Activated T-cell treated with anti-CD3 and anti-CD28 coated beads, Interleukin-2, amount 50 U/mL, for 72 hours (primary cell): ENCODE measurements around the gene GCK. TPM values are rescaled to one million over a fixed set of nuclear protein-coding genes. Genes with fewer than 3 reads are reported as not detected.

ENCODE experiments used
- ATAC-seq, 2 donors: fragments of 150-1000 bp; cut with Tn5 transposase; replicated peaks in 1 of 2; 2 replicates each; pipeline ENCODE4 v1.10.0; 2021; ENCODE audit warnings: moderate library complexity in 2 of 2, mild to moderate bottlenecking in 1 of 2
- DNase-seq, 2 donors: peaks; one replicate each; pipeline ENCODE4 v3.0.0; 2021 to 2022; ENCODE audit warnings: mixed read lengths in 1 of 2
- H3K27ac Mint-ChIP-seq: one replicate; pipeline ENCODE4 v1.8.0; 2022; ENCODE audit warnings: mild to moderate bottlenecking, moderate library complexity, mixed read lengths
- H3K27me3 Mint-ChIP-seq: one replicate; pipeline ENCODE4 v1.8.0; 2022; ENCODE audit warnings: low read depth, mixed read lengths
- H3K36me3 Mint-ChIP-seq, 2 donors: one replicate each; pipeline ENCODE4 v1.8.0; 2022; ENCODE audit warnings: mixed read lengths in 2 of 2, mild to moderate bottlenecking in 1 of 2; ENCODE audit not compliant: insufficient read depth in 2 of 2
- H3K4me1 Mint-ChIP-seq: one replicate; pipeline ENCODE4 v1.8.0; 2022; ENCODE audit warnings: low read depth, mixed read lengths
- H3K4me3 Mint-ChIP-seq, 2 donors: one replicate each; pipeline ENCODE4 v1.8.0; 2022; ENCODE audit warnings: mild to moderate bottlenecking in 2 of 2, mixed read lengths in 2 of 2, moderate library complexity in 2 of 2
- H3K9me3 Mint-ChIP-seq, 2 donors: one replicate each; pipeline ENCODE4 v1.8.0; 2022; ENCODE audit warnings: mixed read lengths in 2 of 2
- total RNA-seq, 2 donors: library from RNA; stranded (reverse); gene quantifications; one replicate each; pipeline ENCODE4 v1.2.3, GENCODE V29; 2022

The GCK gene
- total RNA-seq, 2 donors from 2014 or later, result 0.67 to 1.3 TPM

DNA sequence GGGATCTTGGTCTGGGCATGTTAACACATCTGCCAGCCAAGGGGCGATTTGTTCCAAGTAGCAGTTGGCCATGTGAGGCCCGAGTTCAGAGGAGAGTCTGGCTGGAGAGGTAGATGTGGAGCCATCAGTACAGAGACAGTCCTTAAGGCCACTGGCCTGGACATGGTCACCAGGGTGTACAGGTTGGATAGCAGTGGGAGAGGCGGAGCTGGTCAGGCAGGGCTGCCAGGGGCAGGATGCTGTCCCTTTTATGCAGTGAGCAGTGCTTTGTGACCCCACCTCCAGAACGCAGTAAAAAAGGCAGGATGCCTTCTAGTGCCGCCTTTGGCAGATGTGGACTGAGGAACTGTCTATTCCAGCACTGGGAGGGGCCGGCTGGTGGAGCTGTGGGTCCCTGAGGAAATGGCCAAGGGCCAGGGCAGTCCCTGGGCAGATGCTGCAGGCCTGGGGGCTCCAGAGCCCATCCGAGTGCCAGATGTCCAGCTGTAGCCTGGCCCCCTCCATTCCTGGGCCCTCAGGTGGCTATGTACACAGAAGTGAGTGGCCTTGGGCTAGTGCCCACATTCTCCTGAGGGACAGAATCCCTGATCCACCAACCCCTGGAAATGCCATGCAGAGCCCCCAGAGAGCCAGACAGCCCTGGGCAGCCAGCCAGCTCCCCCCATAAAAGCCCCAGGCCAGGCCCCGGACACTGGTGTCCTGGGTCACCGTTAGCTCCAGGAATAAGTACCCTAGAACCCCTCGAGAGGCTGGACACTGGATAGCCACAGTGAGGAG is 31.0 kb downstream of the GCK start:
- Mint-ChIP-seq H3K27me3 (no peaks in the 10 kb centered on the region), H3K4me3 (no peak overlapping the region), H3K36me3 (no peaks in the 10 kb centered on the region), H3K9me3 (no peaks in the 10 kb centered on the region), H3K4me1 (no peaks in the 10 kb centered on the region), H3K27ac (no peak overlapping the region)
- ATAC-seq, result no peak
- no peak for DNase-seq

DNA sequence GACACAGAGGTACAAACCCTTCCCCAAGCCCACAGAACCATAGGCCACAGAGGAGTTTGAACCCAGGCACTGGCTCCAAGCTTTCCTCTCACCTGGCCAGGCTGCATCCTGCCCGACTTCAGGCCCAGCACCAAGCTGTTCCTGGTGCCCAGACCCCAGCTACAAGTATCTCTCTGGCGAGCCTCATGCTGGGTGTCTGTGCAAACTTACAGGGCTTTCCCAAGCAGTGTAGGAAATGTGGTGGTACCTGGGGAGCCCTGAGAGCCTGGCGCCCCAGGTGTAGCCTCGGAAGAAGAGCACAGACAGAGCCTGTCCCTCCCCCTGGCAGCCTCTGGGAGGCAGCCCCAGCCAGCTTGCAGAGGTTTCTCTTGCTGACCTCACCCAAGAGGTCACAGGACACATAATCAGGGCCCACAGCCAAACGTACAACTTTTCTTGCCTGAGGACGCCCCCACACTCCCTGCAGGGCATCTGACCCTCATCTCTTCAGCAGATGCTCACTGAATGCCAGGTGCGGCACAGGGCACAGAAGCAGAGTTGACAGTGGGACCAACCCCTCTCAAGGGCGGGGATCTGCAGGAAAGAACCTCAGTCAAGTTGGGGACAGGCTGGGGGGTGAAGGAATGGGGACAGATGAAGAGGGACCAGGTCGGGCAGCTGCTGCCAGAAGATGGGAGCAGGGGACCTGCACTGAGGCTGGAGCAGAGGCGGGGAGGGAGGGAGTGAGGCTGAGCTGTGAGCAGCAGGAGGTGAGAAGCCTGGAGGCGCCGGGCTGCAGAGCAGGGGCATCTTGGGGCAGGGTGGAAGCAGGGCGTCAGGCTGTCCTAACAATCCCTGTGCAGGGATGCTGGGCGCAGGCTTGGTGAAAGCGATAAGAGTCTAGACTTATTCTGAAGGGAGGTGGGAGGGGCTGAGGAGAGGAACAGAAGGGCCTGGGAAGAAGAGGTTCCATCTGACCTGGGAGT is 31.8 kb downstream of the GCK start:
- Mint-ChIP-seq H3K4me3 (no peak overlapping the region), H3K36me3 (no peaks in the 10 kb centered on the region), H3K27me3 (no peaks in the 10 kb centered on the region), H3K27ac (no peak overlapping the region), H3K4me1 (no peaks in the 10 kb centered on the region), H3K9me3 (no peaks in the 10 kb centered on the region)
- DNase-seq, result no peak
- no peak for ATAC-seq

- Mint-ChIP-seq H3K9me3 (no peaks in the 10 kb centered on the region), H3K27ac (no peak overlapping the region), H3K36me3 (no peaks in the 10 kb centered on the region), H3K4me3 (no peak overlapping the region), H3K4me1 (no peaks in the 10 kb centered on the region), H3K27me3 (no peaks in the 10 kb centered on the region)
- DNase-seq (no peak), ATAC-seq (no peak)
Measured at GRCh38 chr7:44156453-44157010, 32.7 kb downstream of the GCK start.

- DNase-seq, result no peak
- no peaks in the 10 kb centered on the region for H3K9me3 Mint-ChIP-seq
- no peaks in the 10 kb centered on the region for H3K4me1 Mint-ChIP-seq
- no peak for ATAC-seq
- no peaks in the 10 kb centered on the region for H3K27me3 Mint-ChIP-seq
- no peak overlapping the region for H3K4me3 Mint-ChIP-seq
- no peaks in the 10 kb centered on the region for H3K36me3 Mint-ChIP-seq
- H3K27ac Mint-ChIP-seq, result no peak overlapping the region
Measured at GRCh38 chr7:44155191-44156185, 33.8 kb downstream of the GCK start.

DNA sequence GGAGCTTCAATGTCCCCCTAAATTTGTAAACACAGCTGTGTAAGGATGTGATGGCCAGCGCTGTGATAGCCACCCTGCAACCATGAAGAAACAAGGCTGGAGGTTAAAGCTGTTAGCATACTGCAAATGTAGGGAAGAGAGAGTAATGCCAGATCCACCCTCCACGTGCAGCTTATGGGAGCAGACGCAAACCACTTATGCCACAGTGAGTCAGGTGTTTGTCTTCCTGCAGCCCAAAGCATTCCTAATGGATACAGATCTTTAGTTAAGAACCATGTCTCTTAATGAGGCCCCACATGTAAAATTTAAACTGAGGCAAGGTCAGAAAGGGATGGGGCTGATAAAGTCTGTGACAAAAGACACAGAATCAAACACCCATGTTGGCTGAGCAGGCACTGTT is 34.5 kb downstream of the GCK start:
- Mint-ChIP-seq H3K27me3 (no peaks in the 10 kb centered on the region), H3K4me1 (no peaks in the 10 kb centered on the region), H3K4me3 (no peak overlapping the region), H3K36me3 (no peaks in the 10 kb centered on the region), H3K9me3 (no peaks in the 10 kb centered on the region), H3K27ac (no peak overlapping the region)
- ATAC-seq (no peak), DNase-seq (no peak)

- H3K4me1 Mint-ChIP-seq, result no peaks in the 10 kb centered on the region
- DNase-seq (no peak), ATAC-seq (no peak)
- no peak overlapping the region for H3K27ac Mint-ChIP-seq
- no peaks in the 10 kb centered on the region for H3K27me3 Mint-ChIP-seq
- H3K4me3 Mint-ChIP-seq, result no peak overlapping the region
- no peaks in the 10 kb centered on the region for H3K9me3 Mint-ChIP-seq
- no peaks in the 10 kb centered on the region for H3K36me3 Mint-ChIP-seq
Measured at GRCh38 chr7:44153948-44154335, 35.3 kb downstream of the GCK start.

- H3K36me3 Mint-ChIP-seq, result no peaks in the 10 kb centered on the region
- H3K9me3 Mint-ChIP-seq, result no peaks in the 10 kb centered on the region
- no peaks in the 10 kb centered on the region for H3K4me1 Mint-ChIP-seq
- no peak overlapping the region for H3K27ac Mint-ChIP-seq
- no peaks in the 10 kb centered on the region for H3K27me3 Mint-ChIP-seq
- H3K4me3 Mint-ChIP-seq, result no peak overlapping the region
- DNase-seq, result no peak
- ATAC-seq, result no peak
Measured at GRCh38 chr7:44152971-44153947, 36.0 kb downstream of the GCK start.

DNA sequence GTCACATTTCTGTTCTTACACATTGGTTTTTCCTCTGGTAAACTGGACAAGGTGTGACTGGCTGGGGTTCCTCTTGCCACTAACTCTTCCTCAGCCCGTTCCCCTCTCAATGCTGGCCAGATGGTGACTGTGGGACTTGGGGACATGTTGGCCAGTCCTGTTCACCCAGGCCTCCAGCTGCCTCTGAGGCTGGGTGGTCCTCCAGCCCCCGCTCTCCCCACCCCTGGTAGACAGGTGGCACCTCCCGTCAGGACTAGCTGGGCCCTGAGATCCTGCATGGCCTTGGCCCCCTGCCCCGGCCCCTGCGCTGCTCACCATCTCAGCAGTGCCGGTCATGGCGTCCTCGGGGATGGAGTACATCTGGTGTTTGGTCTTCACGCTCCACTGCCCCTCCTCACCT is 37.3 kb downstream of the GCK start:
- Mint-ChIP-seq H3K4me3 (no peak overlapping the region), H3K9me3 (no peaks in the 10 kb centered on the region), H3K27ac (no peak overlapping the region), H3K4me1 (no peaks in the 10 kb centered on the region), H3K27me3 (no peaks in the 10 kb centered on the region), H3K36me3 (no peaks in the 10 kb centered on the region)
- DNase-seq, result no peak
- ATAC-seq, result no peak

DNA sequence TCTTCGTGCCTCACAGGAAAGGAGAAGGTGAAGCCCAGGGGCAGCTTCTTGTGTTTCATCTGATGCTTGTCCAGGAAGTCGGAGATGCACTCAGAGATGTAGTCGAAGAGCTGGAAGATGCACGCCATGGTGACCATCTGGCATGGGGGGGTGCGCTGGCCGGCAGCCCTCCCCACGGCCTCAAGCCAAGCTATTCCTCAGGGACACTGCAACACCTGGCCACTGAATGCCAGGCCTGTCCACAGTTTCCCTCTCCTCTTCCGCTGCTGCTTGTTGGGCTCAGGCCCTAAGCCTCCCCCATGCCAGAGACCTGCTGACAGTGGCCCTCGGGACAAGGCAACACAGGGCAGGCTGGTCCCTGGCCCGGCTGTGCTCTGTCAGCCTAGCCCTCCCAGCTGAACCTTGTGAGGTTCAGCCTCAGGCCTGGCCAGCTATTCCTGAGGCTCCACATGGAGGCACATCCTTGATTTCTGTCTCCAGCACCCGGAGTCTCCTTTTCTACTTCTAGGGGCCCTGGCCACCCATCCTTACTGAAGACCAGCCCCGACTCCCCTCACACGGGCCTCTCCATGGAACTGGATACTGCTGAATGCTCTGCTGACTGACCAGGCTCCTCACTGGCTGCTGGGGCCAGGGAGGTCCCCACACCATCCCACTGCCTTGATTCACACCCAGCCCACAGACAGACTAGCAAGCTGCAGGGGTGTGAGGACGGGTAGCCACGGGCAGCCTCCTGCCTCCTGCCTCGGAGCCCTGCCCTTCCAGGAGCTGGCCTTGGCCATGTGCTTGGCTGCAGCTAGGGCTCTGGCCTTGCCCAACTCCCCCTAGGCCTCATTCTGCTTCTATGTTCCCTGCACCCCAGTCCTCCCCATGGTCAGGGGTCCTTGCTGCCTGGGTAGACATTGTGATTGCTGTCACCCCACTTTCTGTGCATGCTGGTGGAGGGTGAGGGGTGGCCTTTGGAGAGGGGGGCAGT is 38.0 kb downstream of the GCK start:
- ATAC-seq, result no peak
- no peak for DNase-seq
- H3K36me3 Mint-ChIP-seq, result no peaks in the 10 kb centered on the region
- H3K9me3 Mint-ChIP-seq, result no peaks in the 10 kb centered on the region
- H3K4me1 Mint-ChIP-seq, result peaks cover 5% of the 10 kb centered on the region
- no peak overlapping the region for H3K4me3 Mint-ChIP-seq
- no peaks in the 10 kb centered on the region for H3K27me3 Mint-ChIP-seq
- no peak overlapping the region for H3K27ac Mint-ChIP-seq

DNA sequence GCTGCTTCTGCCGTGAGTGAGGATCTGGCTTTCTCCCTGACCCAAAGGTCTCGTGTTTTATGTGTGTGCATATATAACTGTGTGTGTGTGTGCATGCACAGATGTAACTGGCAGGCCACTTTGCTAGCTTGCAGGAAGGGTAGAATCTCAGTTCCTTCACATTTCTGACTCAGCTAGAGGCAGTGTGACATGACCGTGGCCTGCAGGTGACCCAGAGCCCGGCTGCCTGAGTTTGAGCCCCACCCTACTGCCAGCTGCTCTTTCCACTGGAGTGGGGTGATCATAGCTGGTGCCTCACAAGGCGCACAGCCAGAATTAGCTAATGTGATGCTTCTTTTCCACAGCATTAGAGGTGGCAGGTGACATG is 38.8 kb downstream of the GCK start:
- H3K4me3 Mint-ChIP-seq, result no peak overlapping the region
- DNase-seq (no peak), ATAC-seq (no peak)
- peaks cover under 1% of the 10 kb centered on the region for H3K27me3 Mint-ChIP-seq
- H3K4me1 Mint-ChIP-seq, result peaks cover 9% of the 10 kb centered on the region
- no peak overlapping the region for H3K27ac Mint-ChIP-seq
- H3K36me3 Mint-ChIP-seq, result no peaks in the 10 kb centered on the region
- no peaks in the 10 kb centered on the region for H3K9me3 Mint-ChIP-seq
